Measurements from ENCODE around the gene CHRNA7. TPM values are rescaled to one million over a fixed set of nuclear protein-coding genes. Genes with fewer than 3 reads are reported as not detected.

Gene CHRNA7
- total RNA-seq (2021; fragmentation: NEBNext Ultra II Directional; extraction: Animal tissue kit (Norgen Biotek cat#: 25700)): not detected
- long read RNA-seq: 0 reads

GRCh38 chr15:32029862-32030781, at the start of gene CHRNA7:
Gene CHRNA7 (plus strand): TSS chr15:32030515. CDS start chr15:32030595, 80 bp downstream.
- no peaks in the 10 kb centered on the region for H3K36me3 Mint-ChIP-seq (ENCODE audit: low read depth)
- H3K27me3 Mint-ChIP-seq (ENCODE audit: insufficient read depth): no peaks in the 10 kb centered on the region; the same call in 1 of the 2 replicates

GRCh38 chr15:31985607-31986006, 44.7 kb upstream of the CHRNA7 start:
- DNase-seq: no peak
- peaks cover 15% of the 10 kb centered on the region; the same call in 1 of the 2 replicates for H3K9me3 Mint-ChIP-seq
- no peaks in the 10 kb centered on the region for H3K4me1 Mint-ChIP-seq (ENCODE audit: low read depth)
- H3K27me3 Mint-ChIP-seq (ENCODE audit: insufficient read depth): peaks cover 2% of the 10 kb centered on the region
- TF ChIP-seq CTCF (IDR thresholded peaks at IDR 0.05): no peak
- no peak overlapping the region for H3K4me3 Mint-ChIP-seq
- H3K27ac Mint-ChIP-seq: no peak overlapping the region
- no peaks in the 10 kb centered on the region for H3K36me3 Mint-ChIP-seq (ENCODE audit: low read depth)

More at GRCh38 chr15:32029862-32030781, at the start of gene CHRNA7:
- H3K27ac Mint-ChIP-seq: no peak within 1 kb of the TSS
- H3K9me3 Mint-ChIP-seq: peaks cover 24% of the 10 kb centered on the region
- H3K4me1 Mint-ChIP-seq (ENCODE audit: low read depth): no peaks in the 10 kb centered on the region
- no peak within 1 kb of the TSS for H3K4me3 Mint-ChIP-seq
- DNase-seq: no peak
- no peak for TF ChIP-seq CTCF (IDR thresholded peaks at IDR 0.05)

GRCh38 chr15:31993062-31993461, 37.3 kb upstream of the CHRNA7 start:
- no peak overlapping the region for H3K4me3 Mint-ChIP-seq
- DNase-seq: no peak
- H3K4me1 Mint-ChIP-seq (ENCODE audit: low read depth): no peaks in the 10 kb centered on the region
- H3K27ac Mint-ChIP-seq: no peak overlapping the region
- no peak for TF ChIP-seq CTCF (IDR thresholded peaks at IDR 0.05)
- H3K9me3 Mint-ChIP-seq: peaks cover 42% of the 10 kb centered on the region
- no peaks in the 10 kb centered on the region for H3K36me3 Mint-ChIP-seq (ENCODE audit: low read depth)
- no peaks in the 10 kb centered on the region; the same call in 1 of the 2 replicates for H3K27me3 Mint-ChIP-seq (ENCODE audit: insufficient read depth)

GRCh38 chr15:31997711-31998110, 32.6 kb upstream of the CHRNA7 start:
- TF ChIP-seq CTCF (IDR thresholded peaks at IDR 0.05): no peak
- Mint-ChIP-seq H3K4me1 (ENCODE audit: low read depth) (no peaks in the 10 kb centered on the region), H3K36me3 (ENCODE audit: low read depth) (no peaks in the 10 kb centered on the region), H3K4me3 (no peak overlapping the region), H3K27me3 (ENCODE audit: insufficient read depth) (no peaks in the 10 kb centered on the region; the same call in 1 of the 2 replicates), H3K9me3 (peaks cover 36% of the 10 kb centered on the region), H3K27ac (no peak overlapping the region)
- no peak for DNase-seq

GRCh38 chr15:32003558-32003957, 26.8 kb upstream of the CHRNA7 start:
- H3K4me1 Mint-ChIP-seq (ENCODE audit: low read depth): no peaks in the 10 kb centered on the region
- no peak for TF ChIP-seq CTCF (IDR thresholded peaks at IDR 0.05)
- H3K9me3 Mint-ChIP-seq: peaks cover 51% of the 10 kb centered on the region
- no peaks in the 10 kb centered on the region for H3K27me3 Mint-ChIP-seq (ENCODE audit: insufficient read depth)
- no peak for DNase-seq
- H3K4me3 Mint-ChIP-seq: no peak overlapping the region
- H3K36me3 Mint-ChIP-seq (ENCODE audit: low read depth): no peaks in the 10 kb centered on the region
- H3K27ac Mint-ChIP-seq: no peak overlapping the region
